GM18507 (cell line): ENCODE data around the gene OR5D13.

ENCODE experiments used
- DNase-seq: peaks from one replicate; pipeline ENCODE4 v3.0.0; 2011; ENCODE audit warnings: low read depth; ENCODE audit not compliant: insufficient read length; ENCODE audit errors: extremely low spot score
- FAIRE-seq: peaks from 2 replicates; lab custom pipeline; 2011; peaks lifted over from hg19 to GRCh38; lab: Jason Lieb, UNC

The OR5D13 gene

DNA sequence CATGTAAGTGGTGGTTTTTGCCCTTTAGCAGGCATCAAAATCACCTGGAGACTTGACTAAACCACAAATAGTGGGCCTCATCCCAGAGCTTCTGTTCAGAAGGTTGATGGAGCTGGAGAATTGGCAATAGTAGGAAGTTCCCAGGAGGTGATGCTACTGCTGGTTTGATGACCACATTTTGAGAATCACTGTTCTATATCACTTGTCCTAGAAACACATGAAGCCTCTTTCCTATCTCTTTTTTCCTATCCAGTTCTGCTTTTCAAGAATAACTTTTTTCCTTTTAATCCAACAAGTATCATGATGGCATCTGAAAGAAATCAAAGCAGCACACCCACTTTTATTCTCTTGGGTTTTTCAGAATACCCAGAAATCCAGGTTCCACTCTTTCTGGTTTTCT is at the start of gene OR5D13:
Gene OR5D13, plus strand, starts transcription at position 301 of the 400 bp plus-strand sequence. Its CDS starts 0 bp downstream, at position 301.
- DNase-seq (no peak), FAIRE-seq (no peak)

GRCh38 chr11:55726715-55727324 is 46.4 kb upstream of the OR5D13 start:
- FAIRE-seq (no peak), DNase-seq (no peak)

GRCh38 chr11:55732936-55733335 is 40.3 kb upstream of the OR5D13 start:
- DNase-seq = no peak
- FAIRE-seq = no peak

- no peak for FAIRE-seq
- DNase-seq = no peak
Measured at GRCh38 chr11:55791606-55792005, 18.4 kb downstream of the OR5D13 start.

- FAIRE-seq (no peak), DNase-seq (no peak)
Measured at GRCh38 chr11:55793321-55793720, 20.1 kb downstream of the OR5D13 start.

- FAIRE-seq (no peak), DNase-seq (no peak)
Measured at GRCh38 chr11:55795256-55795655, 22.0 kb downstream of the OR5D13 start, which contains the start of gene OR5D14. OR5D14 (plus strand) TSS chr11:55795556; CDS start chr11:55795556, 0 bp downstream.

- DNase-seq (no peak), FAIRE-seq (no peak)
Measured at GRCh38 chr11:55806248-55806647, 33.0 kb downstream of the OR5D13 start.

DNA sequence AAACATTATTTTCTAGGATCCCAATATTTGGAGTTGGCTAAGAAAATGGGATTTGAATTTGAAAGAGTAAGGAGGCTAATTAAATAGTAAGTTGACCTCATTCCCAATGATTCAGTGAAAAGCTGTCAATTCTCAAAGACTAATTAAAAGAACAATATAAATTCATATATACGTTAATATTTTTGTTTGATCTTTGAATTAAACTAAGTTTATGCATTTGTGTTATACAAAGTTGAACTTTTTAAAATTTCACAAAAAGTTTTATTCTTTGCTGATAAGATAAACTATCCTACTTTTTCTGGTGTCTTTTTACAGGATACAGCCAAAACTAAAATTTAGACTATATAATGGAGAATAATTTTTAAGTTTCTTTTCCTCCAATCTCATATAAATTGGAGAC is 37.8 kb downstream of the OR5D13 start, which contains the start of gene OR5L1:
Gene OR5L1, plus strand, starts transcription at position 301 of the 400 bp plus-strand sequence. CDS start 100 bp downstream, outside the sequence.
- no peak for FAIRE-seq
- DNase-seq = no peak

GRCh38 chr11:55819330-55819729 is 46.1 kb downstream of the OR5D13 start, which contains the start of gene OR5D18:
OR5D18 (plus strand) TSS chr11:55819630; CDS start chr11:55819630, 0 bp downstream.
- FAIRE-seq (no peak), DNase-seq (no peak)
